HG03196 (cell line): ENCODE measurements around the gene MREG.
"Not testable (repeated sequence)": the region's sequence is repeated elsewhere in the genome, so short reads cannot be mapped to it uniquely, and the experiment has no call there.

Source experiments
- ATAC-seq: cut with Tn5 transposase; IDR thresholded peaks from one replicate; pipeline ENCODE4 v1.9.1; 2021; ENCODE audit not compliant: unreplicated experiment

MREG gene

DNA sequence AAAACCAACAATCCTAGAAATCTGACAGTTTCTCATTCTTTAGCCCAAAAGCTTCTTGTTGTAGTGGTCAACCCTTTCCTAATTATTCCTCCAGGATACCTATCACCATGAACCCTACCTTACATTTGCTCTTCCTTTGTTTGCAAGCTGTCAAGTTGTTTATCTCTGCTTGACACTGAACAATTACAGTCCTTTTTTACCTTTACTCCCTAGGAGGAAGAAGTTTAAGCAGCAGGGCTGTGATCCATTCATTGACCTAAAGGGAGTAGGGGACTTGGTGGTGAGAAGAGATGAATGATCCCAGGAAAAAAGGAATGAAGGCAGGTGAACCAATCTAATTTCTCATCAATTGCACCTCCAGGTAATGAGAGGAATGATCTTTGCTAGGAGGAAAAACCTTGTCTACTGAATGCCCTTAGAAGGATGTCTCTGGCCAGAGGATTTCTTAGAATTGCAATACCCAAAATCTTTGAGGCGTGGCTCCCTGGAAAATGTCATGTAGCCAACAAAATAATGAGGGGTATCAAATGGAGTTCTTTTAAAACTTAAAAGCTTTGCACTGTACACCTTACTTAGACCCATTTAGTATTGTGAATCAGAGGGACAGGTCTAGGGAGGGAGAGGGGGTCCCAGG, 47.7 kb downstream of the MREG start:
- ATAC-seq = no peak

DNA sequence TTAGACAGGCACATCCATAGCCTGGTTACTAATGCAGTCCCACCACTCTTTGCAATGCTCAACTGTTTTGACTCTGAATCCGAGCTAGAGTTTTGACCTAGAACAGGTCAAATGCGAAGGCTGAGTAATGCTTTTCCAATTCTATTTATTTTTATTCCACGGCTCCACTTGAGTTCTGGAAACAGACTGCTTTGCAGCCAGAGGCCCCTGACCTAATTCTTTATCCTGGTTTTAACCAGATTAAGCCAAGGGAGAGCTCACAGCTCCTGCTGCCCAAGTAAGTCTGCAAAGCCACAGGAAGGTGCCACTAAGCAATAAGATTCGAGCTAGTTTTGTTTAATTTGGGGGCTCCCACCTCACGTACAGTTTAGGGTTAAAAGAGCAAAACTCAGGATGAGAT, 51.4 kb downstream of the MREG start:
- no peak for ATAC-seq

DNA sequence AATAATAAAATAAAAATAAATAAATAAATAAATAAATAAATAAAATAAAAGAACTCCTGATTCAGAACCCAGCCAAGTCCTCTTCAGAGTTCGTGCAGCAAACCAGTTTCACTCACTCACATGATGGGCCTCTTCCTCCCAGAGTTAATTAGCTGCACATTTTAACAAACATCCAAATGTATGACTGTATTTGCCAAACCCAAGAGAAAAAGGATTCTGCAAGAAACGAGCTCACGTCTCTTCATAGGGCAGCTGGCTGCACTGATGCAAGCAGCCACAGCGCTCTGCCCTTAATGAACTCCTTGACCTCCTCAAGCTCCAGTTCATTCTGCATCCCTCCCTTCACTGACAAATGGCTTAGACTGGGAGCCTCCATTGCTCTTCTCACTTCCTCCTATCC, 55.1 kb downstream of the MREG start:
- no peak for ATAC-seq

DNA sequence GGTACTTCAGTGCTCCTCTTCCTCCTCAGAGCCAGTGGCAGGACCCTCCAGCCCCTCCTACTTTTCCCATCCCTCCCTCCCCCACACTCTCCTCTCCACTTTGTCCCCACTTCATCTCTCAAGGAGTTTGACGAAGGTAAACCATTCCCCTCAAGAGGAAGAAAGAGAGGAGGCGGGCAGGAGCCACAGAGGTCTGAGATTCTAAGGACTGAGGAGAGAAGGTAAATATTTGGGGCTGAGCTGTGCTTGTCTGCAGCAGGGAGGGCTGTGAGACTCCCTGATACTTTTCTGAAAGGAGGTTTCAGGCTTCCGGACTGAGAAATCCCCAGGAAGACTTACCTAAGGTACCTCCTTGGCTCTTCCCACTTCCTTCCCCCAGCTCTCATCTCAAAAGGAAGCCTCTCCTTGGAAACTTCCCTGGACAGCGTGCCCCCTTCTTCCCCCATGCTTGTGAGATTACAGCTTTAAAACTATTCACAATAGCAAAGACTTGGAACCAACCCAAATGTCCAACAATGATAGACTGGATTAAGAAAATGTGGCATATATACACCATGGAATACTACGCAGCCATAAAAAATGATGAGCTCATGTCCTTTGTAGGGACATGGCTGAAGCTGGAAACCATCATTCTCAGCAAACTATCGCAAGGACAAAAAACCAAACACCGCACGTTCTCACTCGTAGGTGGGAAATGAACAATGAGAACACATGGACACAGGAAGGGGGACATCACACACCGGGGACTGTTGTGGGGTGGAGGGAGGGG, 55.8 kb downstream of the MREG start:
- ATAC-seq = not testable (repeated sequence)

DNA sequence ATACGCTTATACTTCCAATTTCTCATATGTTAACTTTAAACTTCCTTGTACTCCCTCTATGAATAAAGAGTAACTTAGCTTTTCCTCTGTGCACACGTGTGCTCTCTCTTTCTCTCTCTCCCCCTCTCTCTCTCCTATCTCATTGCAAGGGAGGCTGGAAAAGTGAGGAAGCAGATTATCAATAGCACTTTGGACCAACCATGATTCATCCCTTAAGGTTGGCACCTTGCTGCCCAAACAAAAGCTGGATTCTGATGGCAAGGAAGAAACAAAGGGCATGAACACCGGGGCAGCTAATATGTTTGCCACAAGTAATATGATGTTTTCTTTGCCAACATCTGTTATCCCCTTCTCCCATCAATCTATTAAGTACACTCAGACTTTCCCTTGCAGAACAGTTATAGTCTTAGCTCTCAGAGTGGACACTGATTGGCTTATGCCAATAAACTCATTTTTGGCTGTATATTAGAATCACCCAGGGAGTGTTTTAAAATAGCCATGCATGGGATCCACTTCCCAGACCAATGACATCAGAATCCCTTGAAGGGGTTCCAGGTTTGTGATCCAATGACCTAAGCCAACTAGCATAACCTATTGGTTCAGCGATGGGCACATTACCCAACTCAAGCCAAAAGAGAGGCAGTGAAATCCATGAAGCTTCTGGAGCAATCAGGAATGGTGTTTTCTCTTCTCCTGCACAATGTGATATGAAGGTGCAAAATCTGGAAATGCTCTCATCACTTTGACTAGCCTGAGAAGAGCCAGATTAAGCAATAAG, 60.3 kb downstream of the MREG start:
- ATAC-seq = no peak

DNA sequence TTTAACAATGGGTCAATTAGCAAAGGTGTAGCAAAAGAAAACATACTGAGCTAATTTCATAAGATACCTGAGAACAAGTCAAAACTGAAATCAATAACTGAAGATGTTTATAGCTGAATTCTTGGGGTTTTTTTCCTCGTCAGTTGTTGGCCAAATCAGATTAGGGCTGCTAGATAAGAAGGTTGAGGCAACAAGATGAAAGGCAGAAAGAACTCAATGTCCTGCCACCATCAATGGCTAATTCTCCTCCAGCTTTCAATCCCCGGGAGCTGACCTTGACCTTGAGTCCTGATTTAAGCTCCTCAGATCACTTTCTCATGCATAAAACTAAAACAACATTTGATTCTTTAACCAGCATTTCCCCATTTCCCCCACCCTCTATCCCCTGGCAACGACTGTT, 61.8 kb downstream of the MREG start:
- no peak for ATAC-seq

DNA sequence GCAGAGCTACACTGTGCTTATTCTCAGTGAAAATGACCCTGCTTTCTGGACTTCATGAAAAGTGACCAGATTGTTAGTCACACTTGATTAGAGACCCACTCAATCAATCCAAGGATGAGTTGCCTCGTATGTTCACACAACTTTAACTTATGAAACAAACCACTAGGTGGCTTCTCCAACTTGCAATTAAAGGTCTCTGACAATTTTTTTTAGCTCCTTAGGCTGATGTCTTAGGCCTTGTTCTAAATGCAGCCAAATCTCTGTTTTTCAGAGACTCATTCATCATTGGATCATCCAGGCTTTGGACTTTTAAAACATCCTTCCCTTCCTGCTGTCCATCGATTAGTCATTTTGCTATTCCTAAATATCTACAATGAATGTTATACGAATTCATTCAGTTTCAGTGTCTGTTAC, 63.4 kb downstream of the MREG start:
- ATAC-seq = peak; percentile 76

DNA sequence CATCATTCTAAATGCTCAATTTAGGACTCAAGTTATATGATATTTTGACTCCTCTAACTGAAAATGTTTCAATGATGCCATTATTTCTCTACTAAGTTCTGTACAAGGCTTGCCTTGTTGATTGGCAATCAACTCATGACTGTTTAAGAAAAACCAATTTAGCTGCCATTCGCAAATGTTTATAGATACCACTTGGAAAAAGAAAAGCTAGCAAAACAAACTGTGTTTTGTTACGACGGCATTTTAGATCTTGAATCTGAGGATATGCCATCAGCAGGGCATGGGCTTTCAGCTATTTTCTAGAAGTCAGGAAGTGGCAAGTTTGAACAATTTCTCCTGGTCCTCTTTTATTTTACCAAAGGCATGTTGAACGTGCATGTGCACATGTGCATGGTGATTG, 65.3 kb downstream of the MREG start:
- ATAC-seq = no peak

DNA sequence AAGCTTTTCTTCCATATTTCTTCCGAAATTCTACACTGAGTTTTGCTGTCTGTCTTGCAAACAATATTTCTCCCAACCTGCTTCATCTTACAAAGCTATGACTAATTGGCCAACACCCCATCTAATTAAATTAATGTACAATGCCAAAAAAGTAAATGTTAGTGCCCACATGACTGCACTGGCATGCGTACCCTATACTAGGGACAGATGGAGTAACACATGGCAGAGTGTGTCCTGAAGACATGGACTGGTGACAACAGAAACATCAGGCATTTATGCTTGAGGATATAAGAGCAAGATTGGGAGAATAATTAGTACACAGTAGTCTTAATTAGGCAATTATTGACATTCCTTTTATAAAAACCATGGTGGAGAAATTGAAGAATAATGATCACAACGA, 66.8 kb downstream of the MREG start:
- ATAC-seq = no peak

DNA sequence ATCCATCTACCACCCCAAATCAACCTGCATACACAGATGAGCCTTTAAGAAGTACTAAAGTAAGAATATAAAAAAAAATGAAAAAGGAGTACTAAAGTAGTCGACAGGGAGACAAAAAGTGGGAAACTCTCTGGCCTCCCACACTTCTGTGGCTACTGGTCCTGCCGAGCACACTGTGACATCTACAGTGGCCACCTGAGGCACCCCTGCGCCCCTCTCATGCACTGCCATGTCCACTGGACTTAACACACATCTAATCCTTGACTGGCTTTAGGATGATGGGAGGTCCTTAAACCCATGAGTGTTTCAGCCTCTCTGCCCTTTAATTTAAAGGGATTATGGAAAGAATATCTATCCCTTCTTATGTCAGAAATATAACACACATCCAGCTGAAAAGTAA, 71.2 kb downstream of the MREG start:
- ATAC-seq = no peak

DNA sequence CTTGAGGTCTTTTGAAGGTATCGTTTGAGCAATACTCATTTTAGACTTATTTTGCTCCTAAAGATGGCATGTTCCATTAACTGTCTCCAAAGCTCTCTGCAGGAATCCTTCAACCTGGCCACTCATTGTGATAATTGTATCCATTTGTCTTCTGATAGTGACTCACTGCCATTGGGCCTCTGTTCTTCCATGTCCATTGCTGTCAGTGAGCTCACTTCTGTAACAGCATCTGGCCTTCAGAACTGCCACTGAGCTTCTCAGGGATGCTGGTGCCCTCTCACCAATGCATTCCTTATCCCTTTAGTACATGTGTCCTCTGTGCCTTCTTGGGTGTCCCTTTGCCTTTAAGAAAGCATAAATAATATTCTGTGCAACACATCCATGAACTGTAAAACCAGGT, 71.6 kb downstream of the MREG start:
- ATAC-seq = no peak

DNA sequence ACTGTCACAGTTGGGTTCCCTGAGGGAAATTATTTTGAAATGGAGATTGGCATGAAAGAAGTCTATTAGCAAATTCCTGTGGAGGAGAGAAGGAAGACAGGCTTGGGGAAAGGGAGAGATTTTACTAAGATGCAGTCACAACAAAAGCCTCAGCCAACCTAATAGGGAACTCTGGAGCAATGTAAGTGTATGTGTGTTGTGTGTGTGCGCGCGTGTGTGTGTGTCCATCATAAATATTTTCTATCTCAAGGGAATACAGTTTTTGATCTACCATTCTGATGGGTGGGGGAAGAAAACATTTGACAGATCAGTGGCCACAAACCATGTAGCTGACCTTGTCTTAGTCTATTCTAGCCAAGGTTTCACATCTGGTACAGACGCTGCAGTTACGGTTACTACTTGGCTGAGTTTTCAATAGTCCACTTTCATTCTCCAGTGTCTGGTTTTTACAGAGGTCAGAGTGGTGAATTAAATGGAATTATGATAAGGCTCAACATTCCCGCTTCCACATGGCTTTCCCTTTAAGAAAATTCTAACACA, 72.6 kb downstream of the MREG start:
- no peak for ATAC-seq

DNA sequence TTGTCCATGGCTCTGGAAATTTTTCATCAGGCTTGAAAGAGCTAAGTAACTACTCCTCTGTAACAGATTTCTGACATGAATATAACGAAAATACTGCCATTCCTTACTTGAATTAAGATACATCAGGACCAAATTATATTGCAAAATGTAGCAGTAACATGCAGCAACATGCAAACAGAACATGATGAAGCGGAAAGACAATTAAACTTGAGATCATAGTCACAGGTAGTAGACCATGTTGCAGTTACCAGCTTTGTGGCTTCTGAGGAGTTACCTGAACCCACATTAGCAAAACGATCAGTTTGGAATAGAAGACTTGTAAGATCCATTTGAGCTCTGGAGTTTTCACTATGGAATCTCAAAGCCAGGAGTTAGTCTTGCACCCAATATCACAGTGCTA, 76.2 kb downstream of the MREG start:
- ATAC-seq = no peak

DNA sequence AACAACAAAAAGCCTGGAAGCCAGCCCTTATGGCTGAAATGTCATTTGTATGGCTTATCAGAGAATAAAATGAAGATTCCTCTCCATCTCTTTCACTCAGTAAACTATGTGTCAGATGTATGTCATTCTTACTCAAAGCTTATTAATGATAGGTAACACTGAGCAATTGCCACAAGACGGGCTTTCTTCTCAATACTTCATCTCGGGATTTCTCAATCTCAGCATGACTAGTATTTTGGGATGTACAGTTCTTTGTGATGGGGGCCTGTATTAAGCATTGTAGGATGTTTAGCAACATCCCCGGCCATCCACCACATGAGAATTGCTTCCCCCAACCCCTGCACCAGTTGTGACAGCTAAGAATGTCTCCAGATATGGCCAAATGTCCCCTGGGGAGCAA, 80.2 kb downstream of the MREG start:
- ATAC-seq = no peak

DNA sequence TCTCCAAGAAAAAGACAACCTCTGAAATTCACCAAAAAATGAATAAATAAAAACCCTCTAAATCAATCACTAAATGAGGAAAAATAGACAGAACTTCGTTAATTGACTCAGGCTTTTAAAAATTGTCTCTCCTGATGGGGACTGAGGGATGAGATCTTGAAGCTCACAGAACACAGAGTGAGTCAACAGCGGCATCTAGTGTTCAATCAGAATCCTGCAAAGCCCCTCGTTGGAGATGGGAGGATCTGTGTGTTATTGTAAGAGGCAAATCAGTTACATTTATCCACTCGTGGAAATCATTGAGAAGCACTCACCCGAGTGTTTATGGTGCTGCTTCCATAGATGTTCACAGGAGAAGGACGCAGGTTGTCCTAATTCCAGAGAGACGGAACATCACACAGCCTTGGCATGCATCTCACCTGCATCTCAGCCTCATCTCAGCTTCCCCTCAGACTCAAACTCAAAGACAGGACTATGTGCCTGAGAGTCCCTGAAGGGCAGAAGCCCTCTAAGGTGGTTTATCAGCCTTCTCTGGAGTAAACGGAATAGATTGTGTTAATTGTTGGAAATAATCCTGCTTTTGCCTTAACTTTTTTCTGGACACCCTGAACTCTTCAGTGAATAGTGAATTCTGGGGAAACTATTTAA, 82.0 kb downstream of the MREG start:
- ATAC-seq = peak; percentile 84

DNA sequence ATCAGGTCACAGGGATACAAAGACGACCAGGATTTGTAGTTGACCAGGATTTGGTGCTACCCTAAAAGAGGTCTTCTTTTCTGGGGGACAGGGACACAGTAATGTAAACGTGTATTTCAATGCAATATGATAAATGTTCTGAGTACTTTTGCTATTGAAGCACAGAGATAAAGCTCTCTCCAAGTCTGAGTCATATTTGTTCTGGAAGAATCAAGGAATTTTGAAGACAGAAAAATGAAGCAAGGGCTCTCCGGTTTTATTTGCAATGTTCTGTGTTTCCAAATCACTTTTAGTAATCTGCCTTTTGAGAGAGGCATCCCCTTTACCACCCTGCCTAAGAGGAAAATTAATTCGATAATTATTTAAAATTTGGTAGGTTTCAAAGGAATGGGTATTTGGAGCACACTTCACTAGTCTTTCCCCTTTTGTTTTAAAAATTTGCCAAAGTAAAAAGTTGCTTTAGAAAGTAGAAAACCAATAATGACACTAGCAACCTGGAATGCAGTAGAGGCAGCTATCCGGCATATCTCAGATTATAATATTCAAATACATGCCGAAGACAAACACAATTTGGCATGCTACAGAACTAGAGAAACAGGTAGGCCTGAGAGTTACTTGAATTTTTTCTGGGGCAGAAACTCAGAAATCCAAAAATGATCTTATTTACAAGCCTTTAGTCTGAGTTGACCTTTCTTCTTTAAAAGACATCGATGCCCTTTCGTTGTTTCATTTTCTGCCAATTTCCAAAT, 82.7 kb downstream of the MREG start:
- no peak for ATAC-seq

DNA sequence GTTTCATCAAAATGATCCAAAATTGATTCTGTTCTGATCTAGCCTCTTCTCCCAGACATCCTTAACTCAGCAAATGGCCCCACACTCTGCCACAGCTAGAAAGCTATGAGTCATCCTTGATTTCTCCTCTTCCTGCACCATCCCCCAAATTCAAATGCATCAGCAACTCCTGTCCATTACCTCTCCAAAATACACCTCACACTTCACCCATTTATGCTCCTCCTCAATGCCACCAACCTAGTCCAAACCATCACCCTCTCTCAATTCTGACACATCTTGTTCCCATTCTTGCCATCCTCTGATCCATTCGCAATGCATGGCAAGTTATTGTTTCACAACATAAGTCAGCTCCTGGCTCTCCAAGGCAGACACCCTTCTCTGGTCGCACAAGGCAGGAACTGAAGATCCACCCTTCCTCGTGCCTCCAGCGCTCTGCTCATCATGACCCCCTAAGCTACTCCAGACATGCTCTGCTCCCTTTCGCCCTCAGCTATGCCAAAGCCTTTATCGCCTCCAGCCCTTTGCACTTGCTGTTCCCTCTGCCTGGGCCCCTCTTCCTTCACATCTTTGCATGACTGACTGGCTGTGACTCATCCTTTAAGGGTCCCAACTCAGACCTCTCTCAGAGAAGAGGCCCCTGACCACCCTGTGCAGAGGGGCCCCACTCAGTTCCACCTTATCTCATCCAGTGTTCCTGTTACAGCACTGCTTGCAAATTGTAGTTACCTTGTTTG, 83.6 kb downstream of the MREG start:
- ATAC-seq = no peak

DNA sequence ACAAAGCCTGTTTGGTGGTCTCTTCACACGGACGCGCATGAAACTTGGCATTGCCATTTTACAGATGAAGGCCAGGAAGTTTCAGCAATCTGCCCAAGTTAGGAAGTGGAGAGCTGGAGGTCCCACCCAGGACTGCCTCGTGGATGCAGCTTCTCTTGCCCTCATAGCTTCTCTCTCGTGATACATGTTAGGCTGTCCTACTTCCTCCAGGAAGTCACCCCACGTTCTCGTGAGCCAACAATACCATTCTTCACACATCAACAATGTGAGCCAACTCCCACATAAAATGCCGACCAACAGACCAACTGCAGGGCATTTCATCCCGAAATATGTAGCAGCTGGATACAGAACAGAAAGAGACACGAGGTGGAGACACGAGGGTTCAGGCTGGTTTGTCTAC, 85.3 kb downstream of the MREG start:
- ATAC-seq = no peak

DNA sequence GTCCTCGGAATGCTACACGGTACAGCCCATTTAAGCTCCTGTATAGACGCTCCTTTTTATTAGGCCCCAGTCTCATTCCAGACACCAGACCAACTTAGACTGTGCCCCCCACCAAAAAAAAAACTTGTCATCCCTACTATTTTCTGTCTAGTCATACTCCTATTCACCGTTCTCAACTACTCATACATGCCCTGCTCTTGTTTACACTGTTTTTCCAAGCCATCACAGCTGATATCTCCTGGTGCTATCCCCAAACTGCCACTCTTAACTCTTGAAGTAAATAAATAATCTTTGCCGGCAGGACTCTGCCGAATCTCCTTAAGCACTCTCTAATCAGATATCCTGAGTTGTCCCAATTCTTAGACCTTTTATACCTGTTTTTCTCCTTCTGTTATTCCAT, 86.4 kb downstream of the MREG start:
- ATAC-seq = not testable (repeated sequence)

DNA sequence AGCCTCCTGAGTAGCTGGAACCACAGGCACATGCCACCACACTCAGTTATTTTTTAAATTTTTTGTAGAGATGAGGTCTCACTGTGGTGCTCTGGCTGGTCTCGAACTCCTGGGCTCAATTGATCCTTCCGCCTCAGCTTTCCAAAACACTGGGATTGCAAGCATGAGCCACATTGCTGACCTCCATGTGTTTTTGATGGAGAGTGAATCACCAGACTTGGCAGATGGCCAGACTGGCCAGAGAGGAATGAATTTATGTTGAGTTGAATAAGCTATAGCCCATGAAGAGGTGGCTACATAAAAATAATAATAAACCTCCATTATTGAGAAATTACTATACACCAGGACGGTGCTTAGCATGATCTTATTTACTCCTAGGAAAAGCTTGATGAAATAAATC, 91.5 kb downstream of the MREG start:
- ATAC-seq = no peak
